Smooth muscle cell (in vitro differentiated cells): ENCODE data around the gene CNTNAP2. TPM values are rescaled to one million over a fixed set of nuclear protein-coding genes. Genes with fewer than 3 reads are reported as not detected.

Experiments used
- DNase-seq: peaks from one replicate; lab custom pipeline; 2025; ENCODE audit not compliant: unreplicated experiment; lab: John Stamatoyannopoulos, UW
- H2AFZ ChIP-seq: fragments of 200-600 bp; sonication (generic); 2 replicates; pipeline ENCODE4 v1.6.0; 2016; ENCODE audit warnings: antibody characterized with exemption, low read depth, mild to moderate bottlenecking
- H3F3A ChIP-seq: fragments of 200-600 bp; sonication (generic); 2 replicates; pipeline ENCODE4 v1.6.0; 2017; ENCODE audit warnings: antibody characterized with exemption, low read depth
- H3K27ac ChIP-seq: fragments of 200-600 bp; sonication (generic); 2 replicates; pipeline ENCODE4 v1.5.1; 2016; ENCODE audit warnings: low read depth, mild to moderate bottlenecking
- H3K27me3 ChIP-seq: fragments of 200-600 bp; sonication (generic); 2 replicates; pipeline ENCODE4 v1.6.1; 2016; ENCODE audit warnings: low read depth, mild to moderate bottlenecking
- H3K36me3 ChIP-seq: fragments of 200-600 bp; sonication (generic); 2 replicates; pipeline ENCODE4 v1.5.1; 2016; ENCODE audit warnings: low read depth
- H3K4me1 ChIP-seq: fragments of 200-600 bp; sonication (generic); 2 replicates; pipeline ENCODE4 v1.5.1; 2016; ENCODE audit warnings: low read depth
- H3K4me2 ChIP-seq: fragments of 200-600 bp; sonication (generic); 2 replicates; pipeline ENCODE4 v1.6.0; 2016; ENCODE audit warnings: mild to moderate bottlenecking
- H3K4me3 ChIP-seq: fragments of 200-600 bp; sonication (generic); 2 replicates; pipeline ENCODE4 v1.5.1; 2016; ENCODE audit warnings: mild to moderate bottlenecking
- H3K79me2 ChIP-seq: fragments of 200-600 bp; sonication (generic); 2 replicates; pipeline ENCODE4 v1.6.0; 2016; ENCODE audit warnings: low read depth, mild to moderate bottlenecking
- H3K9ac ChIP-seq: fragments of 200-600 bp; sonication (generic); 2 replicates; pipeline ENCODE4 v1.6.0; 2016; ENCODE audit warnings: low read depth
- H3K9me3 ChIP-seq: fragments of 200-600 bp; sonication (generic); replicated peaks from 2 replicates; pipeline ENCODE4 v1.5.1; 2016; ENCODE audit warnings: low read depth
- H4K20me1 ChIP-seq: fragments of 200-600 bp; sonication (generic); 2 replicates; pipeline ENCODE4 v1.6.0; 2016; ENCODE audit warnings: low read depth
- CTCF ChIP-seq: fragments of 200-600 bp; sonication (generic); IDR thresholded peaks from 2 replicates; pipeline ENCODE4 v1.5.1; 2017; ENCODE audit warnings: borderline replicate concordance, mild to moderate bottlenecking, antibody characterized with exemption; ENCODE audit not compliant: insufficient read depth, poor library complexity, severe bottlenecking
- WGBS: methylation state at CpG from one replicate; pipeline ENCODE4 v1.1.7; 2016; ENCODE audit warnings: low lambda C conversion rate; 5-methylcytosine and 5-hydroxymethylcytosine counted together
- polyA plus RNA-seq: library from polyadenylated mRNA; unstranded; fragments of >200 nt; fragmentation: Nextera tagmentation; extraction: Ambion mirVana; gene quantifications from 2 replicates; pipeline ENCODE4 v1.2.1, GENCODE V29; 2016
- total RNA-seq: library from RNA; depleted of rRNA; stranded (reverse); fragments of >200 nt; gene quantifications from 2 replicates; pipeline ENCODE4 v1.2.3, GENCODE V29; 2014

CNTNAP2 gene
- total and polyA plus RNA-seq, 2 experiments from 2014 or later, result 1.7 to 9.0 TPM

- 97% methylated on average over 1 of the region's 1 CpG for WGBS
- H3K36me3 ChIP-seq, result no peaks in the 10 kb centered on the region
- no peak overlapping the region for H3K4me3 ChIP-seq
Observed at GRCh38 chr7:146740039-146740438, 623.4 kb downstream of the CNTNAP2 start.

DNA sequence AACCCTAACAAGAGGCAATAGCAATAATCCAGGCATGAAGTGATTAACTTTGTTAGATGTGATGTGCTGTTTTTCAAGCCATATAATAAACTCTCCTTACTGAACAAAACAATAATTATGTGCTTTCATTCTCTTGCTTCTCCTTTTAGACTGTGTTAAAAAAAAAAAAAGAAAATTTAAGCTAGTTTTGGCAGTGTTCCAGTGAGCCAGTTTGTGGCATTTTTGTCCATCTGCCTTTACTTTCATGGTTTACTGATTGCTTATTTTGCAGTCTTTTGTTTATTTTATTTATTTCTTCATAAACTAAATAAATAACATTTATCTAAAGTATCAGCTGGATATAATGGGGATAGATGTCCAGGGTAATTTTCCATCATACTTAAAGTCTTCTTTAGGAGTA, 625.3 kb downstream of the CNTNAP2 start:
- H3K4me1 ChIP-seq, result no peaks in the 10 kb centered on the region
- H3K9me3 ChIP-seq, result no peaks in the 10 kb centered on the region
- H4K20me1 ChIP-seq, result no peaks in the 10 kb centered on the region
- H2AFZ ChIP-seq, result no peak overlapping the region
- no peaks in the 10 kb centered on the region for H3K79me2 ChIP-seq
- H3K9ac ChIP-seq, result no peak overlapping the region
- H3F3A ChIP-seq, result no peaks in the 10 kb centered on the region
- DNase-seq, result no peak
- H3K27ac ChIP-seq, result no peak overlapping the region
- no peaks in the 10 kb centered on the region for H3K36me3 ChIP-seq
- no peaks in the 10 kb centered on the region for H3K27me3 ChIP-seq
- TF ChIP-seq CTCF, result no peak
- H3K4me2 ChIP-seq, result no peak overlapping the region
- H3K4me3 ChIP-seq, result no peak overlapping the region

More at GRCh38 chr7:146740039-146740438, 623.4 kb downstream of the CNTNAP2 start:
- H2AFZ ChIP-seq, result no peak overlapping the region
- H3K27ac ChIP-seq, result no peak overlapping the region
- no peaks in the 10 kb centered on the region for H3K4me1 ChIP-seq
- no peak for TF ChIP-seq CTCF
- H3F3A ChIP-seq, result no peaks in the 10 kb centered on the region
- H3K79me2 ChIP-seq, result no peaks in the 10 kb centered on the region
- H3K9me3 ChIP-seq, result no peaks in the 10 kb centered on the region
- H3K9ac ChIP-seq, result no peak overlapping the region
- no peak for DNase-seq
- H3K4me2 ChIP-seq, result no peak overlapping the region
- no peaks in the 10 kb centered on the region for H4K20me1 ChIP-seq
- H3K27me3 ChIP-seq, result no peaks in the 10 kb centered on the region

GRCh38 chr7:146754385-146754784, 637.8 kb downstream of the CNTNAP2 start:
- 57% methylated on average over 1 of the region's 1 CpG for WGBS
- no peak overlapping the region for H3K9ac ChIP-seq
- no peaks in the 10 kb centered on the region for H3K79me2 ChIP-seq
- no peak overlapping the region for H3K4me3 ChIP-seq
- H3K4me1 ChIP-seq, result no peaks in the 10 kb centered on the region
- H3K4me2 ChIP-seq, result no peak overlapping the region
- DNase-seq, result no peak
- no peak overlapping the region for H2AFZ ChIP-seq
- H3K36me3 ChIP-seq, result no peaks in the 10 kb centered on the region
- H4K20me1 ChIP-seq, result no peaks in the 10 kb centered on the region
- no peaks in the 10 kb centered on the region for H3K27me3 ChIP-seq
- no peaks in the 10 kb centered on the region for H3F3A ChIP-seq
- H3K9me3 ChIP-seq, result no peaks in the 10 kb centered on the region
- no peak for TF ChIP-seq CTCF
- H3K27ac ChIP-seq, result no peak overlapping the region

- no peaks in the 10 kb centered on the region for H3K79me2 ChIP-seq
- no peak overlapping the region for H3K4me2 ChIP-seq
- no peak overlapping the region for H3K4me3 ChIP-seq
- DNase-seq, result no peak
- H3K36me3 ChIP-seq, result no peaks in the 10 kb centered on the region
- H2AFZ ChIP-seq, result no peak overlapping the region
- no peak for TF ChIP-seq CTCF
- H3K9ac ChIP-seq, result no peak overlapping the region
- no peak overlapping the region for H3K27ac ChIP-seq
- no peaks in the 10 kb centered on the region for H3F3A ChIP-seq
- no peaks in the 10 kb centered on the region for H4K20me1 ChIP-seq
- WGBS, result 74% methylated on average over 2 of the region's 2 CpGs
- no peaks in the 10 kb centered on the region for H3K9me3 ChIP-seq
- no peaks in the 10 kb centered on the region for H3K4me1 ChIP-seq
- no peaks in the 10 kb centered on the region for H3K27me3 ChIP-seq
Observed at GRCh38 chr7:146755585-146755984, 639.0 kb downstream of the CNTNAP2 start.
